ENCODE data around the gene MCM5.
A peak's percentile ranks its signal among the peaks of the same experiment; 100 is the strongest.
"Not testable (repeated sequence)": the region's sequence is repeated elsewhere in the genome, so short reads cannot be mapped to it uniquely, and the experiment has no call there.

The MCM5 gene

DNA sequence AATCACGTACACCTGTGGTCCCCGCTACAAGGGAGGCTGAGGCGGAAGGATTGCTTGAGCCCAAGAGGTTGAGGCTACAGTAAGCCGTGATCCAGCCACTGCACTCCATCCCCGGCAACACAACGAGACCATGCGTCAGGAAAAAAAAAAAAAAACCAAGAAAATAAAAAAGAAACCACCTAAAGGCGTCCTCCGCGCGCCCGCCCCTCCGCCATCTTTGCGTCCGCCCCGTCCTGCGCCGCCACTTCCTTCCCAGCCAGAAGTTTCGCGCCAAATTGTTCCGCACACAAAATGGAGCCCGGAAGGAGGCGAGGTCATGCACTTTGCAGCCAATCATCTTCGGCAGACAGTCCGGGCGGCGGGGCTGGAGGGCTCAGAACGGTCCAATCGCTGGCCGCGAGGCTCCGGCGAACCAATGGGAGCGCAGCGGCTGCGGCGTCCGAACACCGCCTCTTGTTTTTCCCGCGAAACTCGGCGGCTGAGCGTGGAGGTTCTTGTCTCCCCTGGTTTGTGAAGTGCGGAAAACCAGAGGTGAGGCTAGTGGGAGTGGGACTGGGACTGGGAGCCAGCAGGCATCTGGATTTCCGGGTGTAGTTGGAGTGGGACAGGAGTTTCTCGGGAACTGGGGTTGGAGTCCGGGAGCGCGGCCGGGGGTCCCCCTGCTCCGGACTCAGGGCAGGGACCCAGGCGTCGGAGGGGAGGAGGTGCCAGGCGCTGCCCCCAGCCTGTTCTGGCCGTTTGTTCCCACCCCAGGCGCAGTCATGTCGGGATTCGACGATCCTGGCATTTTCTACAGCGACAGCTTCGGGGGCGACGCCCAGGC, at the start of gene MCM5:
Gene MCM5, plus strand, starts transcription at position 463 of the 823 bp plus-strand sequence. Its CDS starts 299 bp downstream, at position 762.
- DNase-seq (ENCODE audit: low read depth, low spot score): peak; percentile 97

DNA sequence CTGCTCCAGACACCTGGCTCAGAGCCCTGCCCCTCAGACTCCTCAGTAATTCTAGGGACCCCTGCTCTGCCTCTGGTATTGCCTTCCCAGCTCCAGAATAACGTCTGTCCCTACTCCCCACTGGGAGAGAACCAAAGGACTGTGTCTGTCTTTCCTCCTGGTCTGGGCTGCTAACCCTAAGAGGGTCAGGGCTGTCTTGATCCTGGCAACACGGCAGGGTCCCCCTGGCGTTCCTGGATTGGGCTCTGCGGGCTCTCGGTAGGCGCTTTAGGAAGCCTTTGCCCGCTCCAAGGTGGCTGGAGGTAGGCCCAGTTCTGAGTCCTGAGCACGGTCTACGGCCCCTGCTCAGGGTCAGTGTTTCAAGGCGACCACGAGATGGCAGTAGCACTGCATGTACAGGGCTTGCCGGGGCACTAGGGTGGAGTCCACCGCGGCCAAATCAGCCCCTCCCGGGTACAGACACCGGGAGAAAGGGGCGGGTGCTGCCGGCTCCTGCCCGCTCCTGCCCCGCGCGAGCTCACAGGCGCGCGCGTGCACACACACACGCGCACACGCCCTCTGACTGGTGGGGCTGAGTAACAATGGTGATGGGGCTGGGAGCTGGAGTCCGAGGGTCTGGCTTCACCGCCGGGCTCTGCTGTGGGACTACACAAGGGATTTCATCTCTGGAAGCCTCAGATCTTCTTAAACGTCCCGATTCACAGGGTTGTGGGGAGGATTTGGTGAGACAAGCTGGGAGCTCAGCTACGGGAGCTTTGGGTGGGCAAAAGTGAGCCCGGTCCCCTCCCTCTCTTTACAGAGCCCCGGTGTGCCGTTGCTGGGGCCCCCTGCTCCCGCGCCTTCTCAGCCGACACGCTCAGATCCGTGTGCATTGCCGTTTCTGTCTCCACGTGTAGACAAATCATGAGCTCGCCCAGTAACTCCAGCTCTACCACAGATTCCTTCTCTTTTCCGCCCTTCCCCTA, 49.1 kb upstream of the MCM5 start:
- DNase-seq (ENCODE audit: low read depth, low spot score): peak; percentile 71

DNA sequence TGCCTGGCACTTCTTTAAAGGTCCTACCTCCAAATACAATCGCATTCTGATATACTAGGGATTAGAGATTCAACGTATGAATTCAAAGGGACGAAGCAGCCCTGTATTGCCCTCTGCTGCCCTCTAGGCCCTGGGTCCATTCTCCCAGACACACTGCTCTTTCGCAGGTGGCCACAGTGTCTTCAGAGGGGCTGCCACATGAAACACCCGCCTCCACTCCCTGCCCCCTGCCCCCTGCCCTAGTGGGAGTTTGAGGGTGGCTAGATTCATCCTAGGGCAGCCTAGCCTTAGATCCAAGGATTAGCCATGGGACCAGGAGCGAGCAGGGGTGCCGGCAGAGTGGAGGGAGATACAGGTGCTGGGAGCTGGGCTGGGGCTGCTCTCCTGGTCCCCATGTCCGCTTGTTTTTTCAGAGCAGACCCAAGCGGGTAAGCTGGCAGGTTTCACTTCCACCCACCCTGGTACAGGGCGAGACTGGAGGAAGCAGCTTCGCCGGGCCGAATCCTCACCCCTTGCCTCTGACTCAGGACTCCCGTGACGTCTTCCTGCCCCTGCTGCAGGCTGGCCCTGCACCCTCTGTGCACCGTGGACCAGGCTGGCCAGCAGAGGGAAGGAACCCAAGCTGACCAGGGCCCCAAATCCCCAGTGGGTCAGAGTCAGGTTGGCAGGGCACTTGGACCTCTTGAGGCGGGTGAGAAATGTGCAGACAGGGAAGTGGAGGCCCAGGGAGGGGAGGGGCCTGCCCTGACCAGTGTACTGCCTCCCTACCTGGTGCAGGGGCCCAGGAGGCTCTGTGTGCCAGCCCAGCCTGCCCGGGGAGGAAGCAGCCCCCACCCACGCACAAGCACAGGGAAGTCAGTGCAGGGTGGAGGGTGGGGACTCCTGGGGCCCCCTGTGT, 47.5 kb upstream of the MCM5 start:
- DNase-seq (ENCODE audit: low read depth, low spot score): no peak

DNA sequence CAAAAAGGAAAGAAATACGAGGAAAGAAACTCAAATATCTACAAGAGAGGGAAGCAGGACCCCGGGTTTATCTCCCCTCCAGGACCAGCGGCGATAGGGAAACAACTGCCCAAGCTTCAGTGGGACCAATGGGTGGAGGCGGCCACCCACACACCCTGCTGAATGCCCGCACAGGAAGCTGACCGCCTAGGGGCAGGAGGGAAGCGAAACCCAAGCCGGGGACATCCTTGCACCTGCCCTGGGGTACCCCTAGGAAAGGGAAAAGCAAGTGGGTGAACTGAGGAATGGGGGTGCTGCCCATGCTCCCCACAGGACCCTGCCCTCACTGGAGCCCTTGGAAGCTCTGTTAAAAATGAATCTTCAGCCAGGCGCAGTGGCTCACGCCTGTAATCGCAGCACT, 46.6 kb upstream of the MCM5 start:
- DNase-seq (ENCODE audit: low read depth, low spot score): no peak

DNA sequence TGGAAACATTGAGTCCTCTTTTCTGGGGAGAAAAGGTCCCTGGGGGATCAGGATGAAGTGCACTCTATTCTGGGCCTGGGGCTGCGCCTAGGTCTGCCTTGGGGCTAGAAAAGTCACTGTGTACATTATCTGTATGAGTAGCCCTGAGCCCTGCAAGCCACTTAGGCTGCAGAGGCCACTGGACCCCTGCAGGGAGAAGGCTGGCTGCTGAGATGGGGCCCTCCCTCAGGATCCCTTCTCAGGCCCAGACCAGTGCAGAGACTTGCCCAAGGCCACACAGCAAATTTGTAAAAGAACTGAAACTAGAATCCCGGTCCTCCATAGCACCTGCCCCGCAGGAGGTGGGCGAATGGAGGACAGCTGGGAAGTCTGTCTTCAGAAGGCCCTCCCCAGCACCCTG, 45.9 kb upstream of the MCM5 start:
- DNase-seq (ENCODE audit: low read depth, low spot score): no peak

DNA sequence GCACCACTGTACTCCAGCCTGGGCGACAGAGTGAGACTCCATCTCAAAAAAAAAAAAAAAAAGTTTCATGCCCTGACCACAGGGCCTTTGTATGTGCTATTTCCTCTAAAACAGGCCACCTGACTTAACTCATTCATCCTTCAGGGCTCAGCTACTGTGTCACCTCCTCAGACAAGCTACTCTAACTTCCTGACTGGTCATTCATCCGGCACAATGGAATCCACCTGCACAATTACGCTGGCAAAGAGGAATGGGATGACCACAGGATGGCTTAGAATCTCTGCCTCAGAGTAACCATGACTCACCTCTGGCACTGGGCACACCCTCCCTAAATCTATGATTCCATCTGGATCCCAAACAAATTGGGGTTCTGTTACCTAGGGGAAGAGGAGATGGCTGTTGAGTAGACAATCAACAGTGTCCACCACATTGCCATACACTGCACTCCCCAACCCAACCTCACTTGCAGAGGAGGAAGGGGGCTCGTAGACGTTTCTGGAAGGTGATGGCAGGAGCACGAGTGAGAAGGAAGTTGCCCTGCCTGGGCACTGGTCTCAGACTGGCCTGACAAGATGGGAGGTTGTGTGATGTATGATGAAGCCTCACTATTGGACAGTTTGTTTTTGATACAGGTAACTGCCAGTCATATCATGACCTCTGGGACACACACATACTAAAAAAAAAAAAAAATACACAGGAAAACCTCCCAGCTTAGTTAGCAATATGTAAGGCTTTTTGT, 41.9 kb upstream of the MCM5 start:
- DNase-seq (ENCODE audit: low read depth, low spot score): no peak

DNA sequence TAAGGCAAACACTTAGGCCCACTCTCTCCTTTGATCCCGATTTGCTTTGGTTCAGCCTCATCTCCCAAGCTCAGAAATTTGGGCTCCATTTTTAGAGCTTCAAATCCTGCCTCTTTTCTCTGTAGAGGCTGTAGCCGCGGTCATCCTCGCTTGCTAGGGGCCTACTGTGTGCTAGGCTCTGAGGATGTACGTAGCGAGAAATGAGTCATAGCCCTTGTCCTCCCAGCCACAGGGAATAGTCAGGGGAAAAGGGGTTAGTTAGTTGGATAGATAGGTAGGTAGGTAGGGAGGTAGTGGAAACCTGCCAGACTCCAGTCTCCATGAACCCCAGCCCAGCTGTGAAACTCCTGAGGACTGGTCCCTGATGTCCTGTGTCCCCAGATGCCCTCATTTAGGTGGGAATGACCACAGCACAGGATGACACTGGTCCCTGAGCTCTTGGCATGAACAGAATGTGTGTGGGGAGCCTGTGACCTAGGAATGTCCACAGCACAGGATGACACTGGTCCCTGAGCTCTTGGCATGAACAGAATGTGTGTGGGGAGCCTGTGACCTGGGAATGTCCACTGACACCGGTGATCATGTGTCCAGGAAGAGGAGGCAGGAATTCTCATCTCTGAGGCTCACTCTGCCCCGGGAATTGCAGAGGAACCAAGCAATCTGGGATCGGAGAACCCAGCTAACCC, 40.4 kb upstream of the MCM5 start:
- DNase-seq (ENCODE audit: low read depth, low spot score): no peak

DNA sequence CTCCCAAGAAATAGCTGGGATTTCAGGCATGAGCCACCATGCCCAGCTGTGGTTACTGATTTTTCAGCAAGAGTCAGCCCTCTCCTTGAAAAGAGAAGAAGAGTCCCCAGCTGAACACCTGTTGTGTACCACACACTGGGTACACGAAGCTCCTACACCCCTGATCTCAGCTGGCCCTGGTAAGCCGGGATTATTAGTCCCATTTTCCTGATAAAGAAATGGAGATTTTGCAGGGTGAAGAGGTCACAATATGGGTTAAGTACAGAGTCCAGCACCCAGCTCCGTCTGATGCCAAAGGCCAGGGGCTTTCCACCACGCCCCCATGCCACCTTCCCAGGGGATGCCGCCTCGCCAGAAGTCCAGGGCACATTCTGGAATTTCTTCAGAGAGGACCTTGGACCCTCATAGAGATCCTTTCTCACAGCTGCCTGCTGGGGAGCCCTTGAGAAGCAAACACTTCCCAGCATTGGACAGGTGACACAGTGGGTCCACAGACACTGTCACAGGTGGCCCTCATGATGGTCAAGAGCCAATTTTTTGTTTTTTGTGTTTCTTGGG, 38.9 kb upstream of the MCM5 start:
- no peak for DNase-seq (ENCODE audit: low read depth, low spot score)

DNA sequence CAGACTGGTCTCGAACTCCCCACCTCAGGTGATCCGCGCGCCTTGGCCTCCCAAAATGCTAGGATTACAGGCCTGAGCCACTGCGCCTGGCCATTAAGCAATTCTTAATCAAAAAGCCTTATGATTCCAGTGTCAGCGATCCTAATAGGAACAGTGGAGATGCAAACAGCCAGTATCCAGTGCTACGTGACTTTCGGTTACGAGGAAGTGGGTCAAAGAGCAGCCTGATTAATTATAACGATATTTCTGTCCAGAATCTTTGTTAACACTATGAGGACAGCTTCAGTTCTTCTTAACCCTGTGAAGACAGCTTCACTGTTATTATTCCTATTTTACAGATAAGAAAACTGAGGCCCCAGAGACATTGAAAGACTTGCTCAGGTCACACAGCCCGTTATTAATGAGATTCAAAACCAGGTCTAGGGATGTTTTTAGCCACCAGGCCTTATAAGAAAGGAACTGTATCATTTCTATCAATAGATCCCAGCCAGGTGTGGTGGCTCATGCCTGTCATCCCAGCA, 36.3 kb upstream of the MCM5 start:
- no peak for DNase-seq (ENCODE audit: low read depth, low spot score)

DNA sequence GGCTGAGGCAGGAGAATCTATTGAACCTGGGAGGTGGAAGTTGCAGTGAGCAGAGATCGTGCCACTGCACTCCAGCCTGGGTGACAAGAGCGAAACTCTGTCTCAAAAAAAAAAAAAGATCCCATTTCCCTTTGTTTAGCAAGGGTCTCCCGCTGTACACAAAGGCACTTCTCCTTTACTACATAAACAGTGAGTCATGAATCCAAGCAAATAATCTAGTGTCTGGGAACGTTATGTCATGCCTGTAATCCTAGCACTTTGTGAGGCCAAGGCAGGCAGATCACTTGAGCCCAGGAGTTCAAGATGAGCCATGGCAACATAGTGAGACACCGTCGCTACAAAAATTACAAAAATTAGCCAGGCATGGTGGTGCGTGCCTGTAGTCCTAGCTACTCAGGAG, 35.7 kb upstream of the MCM5 start:
- not testable (repeated sequence) for DNase-seq (ENCODE audit: low read depth, low spot score)

DNA sequence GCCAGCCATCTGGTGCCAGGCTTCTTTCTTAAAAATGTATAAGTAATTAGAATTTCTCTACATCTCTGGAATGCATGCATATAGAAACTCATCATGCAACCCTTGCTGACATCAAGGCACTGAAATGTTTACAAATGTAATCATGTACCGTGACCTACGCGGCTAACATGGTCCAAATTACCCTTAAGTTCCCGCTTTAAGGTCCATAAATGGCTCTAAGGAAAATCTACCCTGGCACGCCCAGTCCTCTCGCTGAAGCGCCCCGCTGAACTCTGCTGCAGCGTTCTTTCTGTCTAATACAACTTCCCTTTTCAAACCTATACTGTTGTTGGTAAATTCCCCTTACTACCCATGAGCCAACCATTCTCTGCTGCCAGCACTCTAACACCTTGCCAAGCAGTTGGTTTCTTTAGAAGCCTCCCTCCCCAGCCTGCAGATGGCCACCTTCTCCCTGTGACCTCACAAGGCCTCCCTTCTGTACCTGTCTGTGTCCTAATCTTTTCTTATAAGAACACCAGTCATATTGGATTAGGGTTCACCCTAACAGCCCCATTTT, 32.5 kb upstream of the MCM5 start:
- DNase-seq (ENCODE audit: low read depth, low spot score): no peak

DNA sequence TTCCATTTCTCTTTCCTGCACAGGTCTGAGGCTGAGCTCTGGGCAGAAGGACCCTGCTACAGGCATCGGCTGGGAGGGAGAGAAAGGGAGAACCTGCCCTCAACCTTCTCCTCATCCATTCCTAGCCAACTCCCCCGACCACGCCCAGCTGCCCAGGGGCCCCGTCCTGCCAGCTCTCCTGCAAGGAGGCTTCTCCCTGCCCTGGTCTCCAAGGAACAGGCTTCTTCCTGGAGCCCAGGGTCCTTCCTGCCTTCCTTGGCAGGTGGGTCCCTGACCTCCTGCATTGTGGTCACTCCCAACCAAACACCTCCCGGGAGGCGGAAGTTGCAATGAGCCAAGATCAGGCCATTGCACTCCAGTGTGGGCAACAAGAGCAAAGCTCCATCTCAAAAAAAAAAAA, 31.6 kb upstream of the MCM5 start:
- DNase-seq (ENCODE audit: low read depth, low spot score): no peak

DNA sequence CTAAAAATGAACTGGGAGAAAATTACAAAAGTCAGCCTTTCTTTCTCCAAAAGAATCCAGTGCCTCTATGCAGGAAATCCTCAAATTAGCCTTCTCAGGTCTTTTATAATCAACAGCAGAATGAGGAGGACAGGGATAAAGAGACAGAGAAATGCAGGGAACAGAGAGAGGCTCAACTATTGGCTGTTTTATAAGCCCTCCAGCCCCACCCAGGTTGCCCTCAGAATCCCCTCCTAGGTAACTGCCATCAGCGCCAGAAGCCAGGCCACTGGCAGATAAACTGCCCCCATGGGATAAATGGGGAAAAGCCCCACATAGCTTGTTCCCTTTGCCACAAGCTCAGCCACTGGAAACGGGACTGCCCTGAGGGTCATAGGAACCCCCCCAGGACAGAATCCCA, 29.9 kb upstream of the MCM5 start:
- DNase-seq (ENCODE audit: low read depth, low spot score): no peak

DNA sequence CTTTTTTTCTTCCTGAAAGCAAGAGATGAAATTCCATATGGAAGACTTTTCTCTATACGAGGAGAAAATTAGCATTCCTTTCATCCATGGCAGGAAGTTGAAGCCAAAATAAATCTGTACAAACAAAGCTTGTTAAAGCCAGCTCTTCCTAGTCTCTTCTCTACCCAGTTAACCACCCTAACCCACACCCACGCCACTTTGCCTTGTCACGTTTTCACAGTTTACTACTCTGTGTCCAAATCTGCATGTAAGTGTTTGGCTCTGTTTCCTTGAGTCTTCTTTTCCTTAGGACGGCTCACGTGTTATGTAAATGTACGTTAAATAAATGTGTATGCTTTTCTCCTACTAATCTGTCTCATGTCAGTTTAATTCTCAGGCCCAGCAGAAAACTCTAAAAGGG, 26.2 kb upstream of the MCM5 start:
- no peak for DNase-seq (ENCODE audit: low read depth, low spot score)

DNA sequence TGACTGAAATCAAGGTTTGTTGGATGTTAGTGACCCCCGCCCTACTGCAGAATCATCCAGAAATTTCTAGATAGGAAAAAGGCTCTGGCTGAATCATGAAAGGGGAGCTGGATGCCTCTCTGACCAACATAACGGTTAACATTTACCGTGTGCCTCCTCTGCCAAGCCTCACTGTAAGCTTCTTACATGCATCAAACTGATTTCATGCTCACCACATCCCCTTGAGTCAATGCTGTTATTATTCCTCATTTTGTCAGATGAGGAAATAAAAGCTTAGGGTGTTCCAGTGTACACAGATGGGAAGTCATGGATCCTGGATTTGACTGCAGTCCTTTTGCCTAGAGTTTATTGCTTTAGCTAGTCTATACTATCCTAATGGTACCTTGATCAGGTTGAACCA, 24.9 kb upstream of the MCM5 start:
- DNase-seq (ENCODE audit: low read depth, low spot score): no peak

DNA sequence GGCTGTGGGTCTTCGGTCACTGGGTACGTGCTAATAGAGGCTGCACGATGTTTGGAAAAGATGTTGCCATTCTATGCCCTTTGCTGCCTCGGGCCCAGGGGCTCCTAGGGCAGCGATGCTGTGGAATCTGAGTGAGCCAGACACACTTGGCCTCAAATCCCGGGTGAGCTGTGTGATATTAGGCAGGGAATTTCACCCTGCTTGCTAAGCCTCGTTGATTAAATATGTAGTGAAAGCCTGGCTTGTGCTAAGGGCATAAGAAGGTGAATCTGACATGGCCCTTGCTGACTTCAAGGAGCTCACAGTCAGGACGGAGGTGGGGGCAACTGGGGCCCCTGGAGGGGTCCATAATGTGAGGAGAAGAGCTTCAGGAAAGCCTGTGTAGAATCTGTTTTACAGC, 24.4 kb upstream of the MCM5 start:
- DNase-seq (ENCODE audit: low read depth, low spot score): no peak

DNA sequence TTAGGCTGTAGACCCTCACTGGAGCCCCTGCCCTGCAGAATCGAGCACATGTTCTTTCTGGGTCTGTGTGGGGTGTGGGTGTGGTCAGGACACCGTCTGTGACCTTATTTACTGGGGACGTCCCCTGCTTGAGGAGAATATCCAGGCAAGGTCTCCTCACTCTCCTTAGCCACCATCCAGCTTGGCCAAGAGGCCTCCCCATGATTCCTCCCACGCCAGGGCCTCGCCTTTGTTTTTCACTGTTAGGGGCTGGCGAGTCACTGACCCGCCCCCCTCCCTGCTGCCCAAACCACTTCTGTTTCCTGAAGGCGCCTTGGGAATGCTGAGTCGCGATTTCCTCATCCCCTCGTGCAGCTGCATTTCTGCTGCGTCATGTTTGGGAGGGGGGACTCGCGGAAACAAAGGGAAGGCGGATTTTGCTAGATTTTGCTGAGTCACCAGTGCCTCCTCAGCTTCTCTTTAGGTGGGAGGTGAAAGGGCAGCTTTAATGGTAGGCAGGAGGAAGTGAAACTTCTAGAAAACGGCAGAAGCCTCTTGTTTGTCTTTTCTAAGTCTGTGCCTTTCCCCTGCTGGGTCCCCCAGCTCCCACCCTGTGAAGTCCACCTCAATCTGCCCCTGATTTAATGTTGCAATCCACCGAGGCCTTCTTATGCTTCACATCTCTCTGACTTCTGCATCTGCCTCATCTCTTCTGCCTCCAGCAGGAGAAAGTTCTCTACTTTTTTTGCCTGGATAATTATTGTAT, 23.0 kb upstream of the MCM5 start:
- DNase-seq (ENCODE audit: low read depth, low spot score): no peak

DNA sequence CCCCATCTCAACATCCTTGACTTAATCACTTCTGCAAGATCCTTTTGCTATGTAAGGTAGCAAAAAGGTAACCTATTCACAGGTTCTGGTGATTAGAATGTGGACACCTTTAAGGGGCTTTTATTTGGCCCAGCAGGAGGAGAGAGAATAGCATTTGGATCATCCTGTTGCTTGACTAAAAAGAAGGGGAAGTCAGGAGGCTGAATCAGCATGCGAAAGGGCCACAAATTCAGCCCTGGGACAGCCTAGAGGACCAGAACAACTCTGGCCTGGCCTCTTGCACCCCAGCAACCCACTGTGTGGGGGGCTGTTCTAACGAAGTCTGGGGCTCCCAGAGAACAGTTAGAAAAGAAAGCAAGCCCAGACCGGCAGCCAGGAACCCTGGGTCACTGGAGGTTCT, 22.2 kb upstream of the MCM5 start:
- DNase-seq (ENCODE audit: low read depth, low spot score): no peak

DNA sequence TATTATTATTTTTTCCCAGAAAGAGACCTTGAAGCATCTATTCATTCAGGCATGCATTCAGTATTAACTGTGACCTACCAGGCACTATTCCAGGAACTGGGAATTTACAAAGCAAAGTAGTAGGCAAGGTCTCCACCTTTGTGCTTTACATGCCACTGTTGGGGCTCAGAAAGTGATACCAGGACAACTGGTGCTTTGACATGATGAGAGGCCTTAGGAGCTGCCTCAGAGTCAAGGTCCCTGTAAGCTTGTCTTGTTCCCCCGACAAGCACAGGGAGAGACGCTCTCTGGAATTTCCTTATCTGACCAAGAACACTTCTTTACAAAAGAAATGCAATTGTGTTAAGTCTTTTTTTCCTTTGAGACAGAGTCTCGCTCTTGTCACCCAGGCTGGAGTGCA, 21.3 kb upstream of the MCM5 start:
- no peak for DNase-seq (ENCODE audit: low read depth, low spot score)

All from activated naive CD8-positive, alpha-beta T cell treated with anti-CD3 and anti-CD28 coated beads, Interleukin-2, amount 50 U/mL, for 16 hours (primary cell).